NCI-H2196 treated with DMSO at 0.1 percent for 48 hours (cell line): ENCODE results near the gene PROSER3.
A peak's percentile ranks its signal among the peaks of the same experiment; 100 is the strongest.
"Not testable (repeated sequence)": the region's sequence is repeated elsewhere in the genome, so short reads cannot be mapped to it uniquely, and the experiment has no call there.

ENCODE experiments used
- DNase-seq: peaks from one replicate; lab custom pipeline; 2025; ENCODE audit not compliant: unreplicated experiment; lab: John Stamatoyannopoulos, UW

Gene PROSER3

DNA sequence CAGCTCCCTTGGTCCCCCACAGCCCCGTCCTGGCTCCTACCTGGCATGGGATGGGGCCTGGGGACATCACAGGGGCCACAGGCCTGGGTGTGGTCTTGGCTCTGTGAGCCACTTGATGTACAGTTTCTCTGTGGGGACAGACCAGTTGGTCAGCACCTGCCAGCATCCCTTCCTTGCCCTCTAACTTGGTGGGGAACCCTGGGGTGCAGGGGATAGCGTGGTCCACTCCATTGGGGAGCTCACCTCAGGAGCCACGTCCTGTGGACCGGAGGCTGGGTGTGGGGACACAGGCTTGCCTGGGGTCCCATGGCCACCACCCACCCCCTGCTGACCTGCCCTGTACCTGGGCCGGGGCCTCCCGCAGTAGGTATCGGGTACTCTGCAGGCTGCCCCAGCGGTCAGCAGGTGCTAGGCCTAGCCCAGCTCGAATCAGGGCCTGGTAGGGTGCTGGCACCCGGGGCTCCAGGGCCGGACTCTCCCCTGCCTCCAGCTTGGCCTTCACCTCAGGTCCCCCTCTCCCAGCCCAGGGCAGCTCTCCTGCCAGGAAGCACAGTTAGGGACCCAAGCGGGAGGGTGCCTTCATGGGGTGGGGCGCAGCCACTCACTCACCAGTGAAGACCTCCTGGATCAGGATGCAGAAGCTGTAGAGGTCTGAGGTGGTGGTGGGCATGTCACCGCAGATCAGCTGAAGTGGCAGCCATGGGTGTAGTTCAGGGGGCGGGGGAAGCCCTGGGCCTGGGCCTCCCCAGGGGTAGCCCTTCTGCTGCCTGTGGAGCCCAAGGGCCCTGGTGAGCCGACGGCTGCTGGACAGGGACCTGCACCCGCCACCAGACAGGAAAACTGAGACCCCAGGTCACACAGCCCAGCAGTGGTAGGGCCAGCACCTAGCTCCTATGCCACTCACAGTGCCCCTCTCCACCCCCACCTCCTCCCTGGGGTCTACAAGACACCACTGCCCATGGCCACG is 32.3 kb downstream of the PROSER3 start:
- no peak for DNase-seq

DNA sequence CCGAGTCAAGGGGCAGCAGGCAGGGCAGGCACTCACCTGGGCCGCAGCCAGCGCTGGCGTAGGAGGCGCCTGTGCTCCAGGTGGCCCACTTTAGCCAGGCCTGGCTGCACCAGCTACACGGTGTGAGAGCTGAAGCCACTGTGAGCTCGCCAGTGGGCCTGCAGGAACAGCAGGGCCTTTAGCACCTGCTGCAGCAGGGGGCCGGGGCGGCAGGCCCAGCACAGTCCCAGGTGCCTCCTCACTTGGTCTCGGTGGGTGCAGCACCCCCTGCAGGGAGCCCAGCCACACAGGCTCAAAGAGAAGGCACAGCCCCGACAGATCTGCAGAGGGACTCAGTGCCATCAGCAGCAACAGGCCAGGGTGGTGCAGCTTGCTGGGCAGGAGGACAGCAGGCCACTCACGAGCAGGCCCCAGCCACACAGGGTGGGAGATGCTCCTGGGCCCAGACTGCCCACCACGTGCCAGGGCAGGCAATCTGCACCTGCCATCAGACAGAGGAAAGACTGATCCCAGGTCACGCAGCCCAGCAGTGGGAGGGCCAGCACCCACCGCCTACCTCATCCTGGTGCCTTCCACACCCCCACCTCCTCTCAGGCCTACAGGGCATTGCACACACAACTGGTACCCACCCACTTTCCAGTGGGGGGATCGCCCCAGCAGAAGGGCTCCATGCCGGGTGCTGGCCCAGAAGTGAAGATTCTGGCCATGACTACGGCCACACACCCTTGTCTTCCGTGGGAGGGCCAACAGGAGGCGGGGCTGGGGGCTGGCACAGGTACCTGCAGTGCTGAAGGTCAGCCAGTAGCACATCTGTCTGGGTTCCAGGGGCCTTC is 33.2 kb downstream of the PROSER3 start:
- no peak for DNase-seq

GRCh38 chr19:35791814-35792279 is 33.9 kb downstream of the PROSER3 start:
- DNase-seq: no peak

DNA sequence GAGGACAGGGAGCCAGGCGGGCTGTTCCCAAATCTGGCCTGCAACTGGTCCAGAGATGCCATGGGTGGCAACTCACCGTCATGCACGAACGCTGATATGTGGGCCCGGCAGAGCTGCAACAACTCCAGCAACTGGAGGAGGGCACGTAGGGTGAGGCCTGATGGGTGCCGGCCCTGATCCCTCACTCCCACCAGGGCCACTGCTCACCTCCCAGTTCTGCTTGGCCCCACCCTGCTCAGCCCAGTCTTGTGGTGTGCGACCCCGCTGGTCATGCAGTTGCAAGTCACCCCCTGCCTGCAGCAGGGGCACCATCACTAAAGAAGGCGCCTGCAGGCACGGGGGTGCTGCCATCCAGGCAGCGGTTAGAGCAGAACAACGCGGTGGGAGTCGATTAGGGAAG is 34.3 kb downstream of the PROSER3 start:
- no peak for DNase-seq

DNA sequence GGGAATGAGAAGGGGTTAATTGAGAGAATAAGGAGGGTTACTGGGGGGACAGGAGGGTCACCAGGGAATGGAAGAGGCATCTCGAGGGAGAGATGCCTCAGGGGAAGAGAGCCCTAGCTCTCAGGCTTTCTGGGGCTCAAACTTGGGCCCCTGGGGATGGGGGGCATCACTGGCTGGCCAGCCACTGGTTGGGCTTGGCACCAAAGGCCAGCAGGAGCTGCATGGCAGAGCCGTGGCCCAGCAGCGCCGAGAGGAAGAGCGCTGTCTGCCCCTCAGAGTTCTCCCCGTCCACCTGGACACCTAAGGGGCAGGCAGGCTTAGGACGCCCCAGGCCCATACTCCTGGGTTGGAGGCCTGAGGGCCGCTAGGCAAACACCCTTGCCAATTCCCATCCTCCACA is 34.9 kb downstream of the PROSER3 start:
- DNase-seq: no peak

- no peak for DNase-seq
Measured at GRCh38 chr19:35793381-35794165, 35.6 kb downstream of the PROSER3 start.

- not testable (repeated sequence) for DNase-seq
Measured at GRCh38 chr19:35795564-35795963, 37.6 kb downstream of the PROSER3 start.

- no peak for DNase-seq
Measured at GRCh38 chr19:35796645-35797542, 38.9 kb downstream of the PROSER3 start.

DNA sequence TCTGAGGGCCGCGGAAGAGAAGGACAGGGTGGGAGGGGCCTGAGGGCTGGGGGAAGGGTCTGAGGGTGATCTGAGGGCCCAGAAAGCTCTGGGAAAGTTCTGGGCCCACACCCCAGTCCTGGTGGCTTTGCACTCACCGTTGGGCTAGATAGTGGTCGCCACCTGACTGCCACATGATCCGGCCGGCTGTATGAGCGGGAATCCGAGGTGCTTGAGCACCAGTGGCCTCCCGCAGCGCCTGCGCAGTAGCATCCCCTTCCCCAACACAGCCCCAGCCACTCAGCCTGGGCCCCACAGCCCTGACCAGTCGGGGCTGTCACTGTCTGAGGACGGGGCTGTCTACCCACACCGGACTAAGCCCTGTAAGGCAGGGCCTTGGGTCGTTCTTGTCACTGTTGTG is 39.7 kb downstream of the PROSER3 start:
- DNase-seq: no peak

GRCh38 chr19:35801828-35802227 is 43.9 kb downstream of the PROSER3 start:
- no peak for DNase-seq

- DNase-seq: peak; percentile 36
Measured at GRCh38 chr19:35805526-35806102, 47.6 kb downstream of the PROSER3 start.

GRCh38 chr19:35806597-35806996 is 48.6 kb downstream of the PROSER3 start:
- no peak for DNase-seq

DNA sequence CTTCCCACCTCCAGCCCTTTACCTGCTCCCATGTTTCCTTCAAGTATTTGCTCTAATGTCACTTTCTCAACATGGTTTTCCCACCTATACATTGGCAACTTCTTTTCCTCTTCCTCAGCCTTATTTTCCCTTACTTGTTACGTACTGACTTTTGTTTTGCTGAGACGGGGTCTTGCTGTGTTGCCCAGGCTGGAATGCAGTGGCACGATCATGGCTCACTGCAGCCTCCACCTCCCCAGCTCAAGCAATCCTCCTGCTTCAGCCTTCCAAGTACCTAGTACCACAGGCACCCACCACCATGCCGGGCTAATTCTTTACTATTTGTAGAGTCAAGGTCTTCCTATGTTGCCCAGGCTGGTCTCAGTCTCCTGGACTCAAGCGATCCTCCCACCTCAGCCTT is 49.7 kb downstream of the PROSER3 start:
- no peak for DNase-seq

DNA sequence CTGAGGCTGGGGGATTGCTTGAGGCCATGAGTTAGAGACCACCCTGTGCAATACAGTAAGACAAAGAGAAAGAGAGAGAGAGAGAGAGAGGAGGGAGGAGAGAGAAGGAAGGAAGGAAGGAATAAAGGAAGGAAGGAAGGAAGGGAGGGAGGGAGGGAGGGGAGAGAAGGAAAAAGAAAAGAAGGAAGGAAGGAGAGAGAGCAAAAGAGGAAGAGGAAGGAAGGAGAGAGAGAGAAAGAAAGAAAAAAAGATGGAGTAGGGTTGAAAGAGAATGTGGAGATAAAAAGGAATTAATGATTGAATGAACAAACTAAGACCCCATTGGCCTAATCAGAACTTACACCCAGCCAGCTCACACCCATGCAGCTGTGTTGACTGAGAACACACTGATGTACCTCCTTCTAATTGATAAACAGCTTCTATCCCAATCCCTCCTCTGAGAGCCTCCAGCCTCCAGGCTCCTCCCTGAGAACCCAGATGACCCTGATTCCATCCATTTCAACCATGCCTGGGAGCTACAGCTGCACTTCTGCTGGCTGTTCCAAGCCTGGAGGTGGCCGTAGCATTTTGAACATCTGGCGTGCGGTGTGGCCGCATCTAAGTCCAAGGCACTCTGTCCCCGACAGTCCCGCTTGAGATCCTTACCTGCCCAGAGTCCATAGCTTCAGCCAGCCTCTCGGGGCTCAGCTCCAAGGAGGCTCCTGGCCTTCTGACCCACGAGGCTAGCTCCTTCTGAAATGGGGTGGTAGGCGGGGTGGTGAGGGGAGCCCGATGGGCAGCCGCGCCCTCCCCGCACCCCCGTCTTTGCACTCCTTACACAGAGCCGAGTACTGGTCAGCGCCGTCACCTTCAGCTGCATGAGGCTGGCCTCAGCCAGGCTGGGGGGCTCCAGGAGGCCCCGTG is 53.6 kb downstream of the PROSER3 start:
- no peak for DNase-seq

GRCh38 chr19:35812220-35813042 is 54.5 kb downstream of the PROSER3 start, which contains the start of gene PRODH2:
Gene PRODH2, minus strand, starts transcription at chr19:35812845. Its CDS starts 40 bp downstream, at chr19:35812805.
- no peak for DNase-seq

- DNase-seq: no peak
Measured at GRCh38 chr19:35813043-35813890, 55.3 kb downstream of the PROSER3 start.

DNA sequence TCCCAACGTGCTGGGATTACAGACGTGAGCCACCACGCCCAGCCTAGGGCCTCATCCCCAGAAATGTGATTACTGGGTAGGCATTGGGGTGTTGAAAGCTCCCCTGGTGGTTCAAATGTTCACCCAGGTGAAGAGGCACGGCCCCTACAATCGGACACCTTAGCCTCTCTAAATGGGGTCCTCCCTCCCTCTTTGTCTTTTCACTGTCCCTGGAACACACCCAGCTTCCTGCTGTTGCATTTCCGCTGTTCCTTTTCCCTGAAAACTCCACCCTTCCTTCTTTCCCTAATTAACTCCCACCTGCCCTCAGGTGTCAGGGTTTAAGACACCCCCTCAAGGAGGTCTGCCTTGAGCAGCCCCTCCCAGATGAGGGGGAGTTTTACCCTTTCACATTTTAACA is 58.3 kb downstream of the PROSER3 start:
- DNase-seq: no peak
